SK-N-SH (cell line): ENCODE results near the gene PLCL2. TPM values are rescaled to one million over a fixed set of nuclear protein-coding genes. Genes with fewer than 3 reads are reported as not detected.
"Not testable (repeated sequence)": the region's sequence is repeated elsewhere in the genome, so short reads cannot be mapped to it uniquely, and the experiment has no call there.

Source experiments
- CTCF ChIA-PET: fragments of 300-600, 350-600 bp; formaldehyde crosslinking; extraction: SDS; loops from one replicate; lab custom pipeline; 2021; lab: Yijun Ruan, JAX
- POLR2A ChIA-PET: fragments of 350-600 bp; sonication (Branson Sonifier 250); formaldehyde crosslinking; extraction: SDS; loops from one replicate; lab custom pipeline; 2020; ENCODE audit warnings: antibody characterized with exemption, inconsistent platforms; lab: Yijun Ruan, JAX
- DNase-seq: peaks from one replicate; pipeline ENCODE4 v3.0.0; 2012
- H2AFZ ChIP-seq: fragments of 200-600 bp; sonication (generic); 2 replicates; pipeline ENCODE4 v1.8.1; 2016; ENCODE audit warnings: antibody characterized with exemption, mild to moderate bottlenecking, low read depth
- H3F3A ChIP-seq: fragments of 200-600 bp; sonication (generic); replicated peaks from 2 replicates; pipeline ENCODE3; 2016; ENCODE audit warnings: antibody characterized with exemption, mild to moderate bottlenecking; ENCODE audit not compliant: insufficient read depth
- H3K27ac ChIP-seq, 2 experiments: fragments of 200-500 bp in 1 of 2; fragments of 200-600 bp in 1 of 2; sonication (Bioruptor generic) in 1 of 2; sonication (generic), shearing (Covaris generic) in 1 of 2; 2 replicates each; pipeline versions ENCODE4 v1.5.1 to v1.6.1; 2014 to 2016; ENCODE audit warnings: low read depth in 2 of 2, inconsistent platforms in 1 of 2, low read length in 1 of 2, mild to moderate bottlenecking in 1 of 2, mixed read lengths in 1 of 2
- H3K27me3 ChIP-seq: fragments of 200-600 bp; sonication (generic), shearing (Covaris generic); 2 replicates; pipeline ENCODE4 v1.6.1; 2016; ENCODE audit warnings: mixed run types; ENCODE audit not compliant: insufficient read depth
- H3K36me3 ChIP-seq, 2 experiments: fragments of 200-500 bp in 1 of 2; fragments of 200-600 bp in 1 of 2; sonication (Bioruptor generic) in 1 of 2; sonication (generic) in 1 of 2; replicated peaks in 1 of 2; 2 replicates each; pipeline versions ENCODE3 to v1.5.1; 2014 to 2016; ENCODE audit warnings: low read length in 1 of 2, mild to moderate bottlenecking in 1 of 2; ENCODE audit not compliant: insufficient read depth in 2 of 2, control insufficient read depth in 1 of 2
- H3K4me1 ChIP-seq, 2 experiments: fragments of 200-500 bp in 1 of 2; fragments of 200-600 bp in 1 of 2; sonication (Bioruptor generic) in 1 of 2; sonication (generic), shearing (Covaris generic) in 1 of 2; 2 replicates each; pipeline versions ENCODE4 v1.5.1 to v1.6.1; 2014 to 2016; ENCODE audit warnings: low read depth in 1 of 2, low read length in 1 of 2, mixed run types in 1 of 2; ENCODE audit not compliant: insufficient read depth in 2 of 2, control insufficient read depth in 1 of 2
- H3K4me2 ChIP-seq: fragments of 200-600 bp; sonication (generic), shearing (Covaris generic); 2 replicates; pipeline ENCODE4 v1.6.1; 2017; ENCODE audit warnings: mixed run types
- H3K4me3 ChIP-seq, 2 experiments: fragments of 200-500 bp in 1 of 2; fragments of 200-600 bp in 1 of 2; sonication (Bioruptor generic) in 1 of 2; sonication (generic), shearing (Covaris generic) in 1 of 2; 2 replicates each; pipeline versions ENCODE4 v1.5.1 to v1.8.1; 2014 to 2016; ENCODE audit warnings: low read depth in 2 of 2, inconsistent platforms in 1 of 2, low read length in 1 of 2, mild to moderate bottlenecking in 1 of 2, mixed read lengths in 1 of 2, moderate library complexity in 1 of 2
- H3K79me2 ChIP-seq: fragments of 200-600 bp; sonication (generic); 2 replicates; pipeline ENCODE4 v1.8.1; 2017; ENCODE audit warnings: mild to moderate bottlenecking; ENCODE audit not compliant: insufficient read depth
- H3K9ac ChIP-seq: fragments of 200-600 bp; sonication (generic); 2 replicates; pipeline ENCODE4 v1.6.1; 2017; ENCODE audit warnings: mixed run types
- H3K9me2 ChIP-seq: fragments of 200-600 bp; sonication (generic); 2 replicates; pipeline ENCODE4 v1.6.1; 2017; ENCODE audit warnings: mixed run types
- H3K9me3 ChIP-seq: fragments of 200-600 bp; sonication (generic); 2 replicates; pipeline ENCODE4 v1.6.1; 2017; ENCODE audit warnings: mixed run types, mild to moderate bottlenecking, moderate library complexity
- H4K20me1 ChIP-seq: fragments of 200-600 bp; sonication (generic); 2 replicates; pipeline ENCODE4 v1.6.1; 2017; ENCODE audit warnings: mild to moderate bottlenecking, mixed run types; ENCODE audit not compliant: insufficient read depth
- FOSL2 ChIP-seq: IDR thresholded peaks from 2 replicates; pipeline ENCODE4 v1.4.0; 2012; ENCODE audit warnings: low read depth, mild to moderate bottlenecking, moderate library complexity, borderline replicate concordance
- JUND ChIP-seq: IDR thresholded peaks from 2 replicates; pipeline ENCODE4 v1.4.0; 2012
- MEF2A ChIP-seq: IDR thresholded peaks from 2 replicates; pipeline ENCODE4 v1.4.0; 2012; ENCODE audit warnings: low read depth, borderline replicate concordance
- MXI1 ChIP-seq: IDR thresholded peaks from 2 replicates; pipeline ENCODE4 v1.6.1; 2012; ENCODE audit warnings: mild to moderate bottlenecking, low read depth, low read length, improper control_type of control experiment
- RAD21 ChIP-seq: IDR thresholded peaks from 2 replicates; pipeline ENCODE4 v1.6.1; 2012; ENCODE audit warnings: mild to moderate bottlenecking, low read length
- TEAD4 ChIP-seq: IDR thresholded peaks from 2 replicates; pipeline ENCODE4 v1.4.0; 2012; ENCODE audit warnings: mild to moderate bottlenecking, borderline replicate concordance; ENCODE audit not compliant: insufficient read depth
- YY1 ChIP-seq: IDR thresholded peaks from 2 replicates; pipeline ENCODE4 v1.4.0; 2012; ENCODE audit warnings: low read depth, mild to moderate bottlenecking
- WGBS: methylation state at CpG from one replicate; pipeline ENCODE4 v1.1.6; 2017; ENCODE audit warnings: low lambda C conversion rate; 5-methylcytosine and 5-hydroxymethylcytosine counted together
- polyA plus RNA-seq, 3 experiments: library from polyadenylated mRNA; depleted of rRNA; stranded (reverse); fragments of >200 nt; gene quantifications; 2 replicates each; pipeline ENCODE4 v1.2.3, GENCODE V29; 2012
- TF ChIP-seq, protein P1 (sequence below): fragments of 200-600 bp; sonication (generic); IDR thresholded peaks from 2 replicates; pipeline ENCODE4 v1.6.1; 2017; ENCODE audit warnings: antibody characterized with exemption, mild to moderate bottlenecking, moderate library complexity

Gene PLCL2
- polyA plus RNA-seq, 1 of the 3 experiments (the other 2 are of a cell fraction): 0.85 TPM

DNA sequence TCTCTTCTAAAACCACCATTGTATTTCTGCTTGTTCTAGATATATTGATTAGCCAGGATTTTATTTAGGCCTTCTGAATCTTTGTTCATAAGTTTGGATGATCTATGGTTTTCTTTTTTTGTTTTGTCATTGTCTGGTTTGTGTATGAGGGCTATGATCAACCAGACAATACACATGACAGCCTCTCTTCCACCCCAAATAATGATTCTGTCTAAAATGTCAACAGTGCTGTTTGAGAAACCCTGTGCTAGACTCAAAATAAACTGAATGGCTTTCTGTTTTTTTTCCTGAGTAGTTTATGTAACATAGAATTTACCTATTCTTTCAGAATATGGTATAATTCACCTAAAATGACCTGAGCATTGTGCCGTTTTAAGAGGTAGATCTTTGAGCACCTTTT is 66.1 kb downstream of the PLCL2 start:
- WGBS: 81% methylated on average over 1 of the region's 1 CpG
- CTCF ChIA-PET: interaction anchor here (0.6 kb wide), 1 partner anchor 154 kb away, joined by 3 read pairs; no protein-coding TSS in a partner anchor
- H3K4me3 ChIP-seq: no peak overlapping the region

DNA sequence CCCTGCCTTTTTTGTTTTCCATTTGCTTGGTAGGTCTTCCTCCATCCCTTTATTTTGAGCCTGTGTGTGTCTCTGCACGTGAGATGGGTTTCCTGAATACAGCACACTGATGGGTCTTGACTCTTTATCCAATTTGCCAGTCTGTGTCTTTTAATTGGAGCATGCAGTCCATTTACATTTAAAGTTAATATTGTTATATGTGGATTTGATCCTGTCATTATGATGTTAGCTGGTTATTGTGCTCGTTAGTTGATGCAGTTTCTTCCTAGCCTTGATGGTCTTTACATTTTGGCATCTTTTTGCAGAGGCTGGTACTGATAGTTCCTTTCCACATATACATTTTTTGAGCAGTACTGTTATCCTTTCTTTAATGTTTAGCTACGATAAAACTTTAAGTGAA is 73.1 kb downstream of the PLCL2 start:
- H3F3A ChIP-seq, H3K27ac ChIP-seq, H2AFZ ChIP-seq, H4K20me1 ChIP-seq, POLR2A ChIA-PET, H3K9ac ChIP-seq, H3K9me2 ChIP-seq, H3K4me2 ChIP-seq, H3K4me1 ChIP-seq, H3K4me3 ChIP-seq, DNase-seq, H3K27me3 ChIP-seq, H3K9me3 ChIP-seq, H3K36me3 ChIP-seq, H3K79me2 ChIP-seq: not testable (repeated sequence)
- CTCF ChIA-PET: interaction anchor here (1.0 kb wide), 1 partner anchor 74 kb away, joined by 3 read pairs; the partner anchor contains the start of gene PLCL2
- 34% methylated on average over 3 of the region's 3 CpGs for WGBS

More for the DNA sequence above, 66.1 kb downstream of the PLCL2 start:
- POLR2A ChIA-PET: no interaction called here
- H3K9me3 ChIP-seq: no peaks in the 10 kb centered on the region
- H4K20me1 ChIP-seq: no peaks in the 10 kb centered on the region
- H2AFZ ChIP-seq: no peak overlapping the region
- TF ChIP-seq JUND: no peak
- TF ChIP-seq RAD21: no peak
- no peak overlapping the region for H3K9ac ChIP-seq
- H3K9me2 ChIP-seq: no peaks in the 10 kb centered on the region
- no peaks in the 10 kb centered on the region for H3K79me2 ChIP-seq
- H3K4me1 ChIP-seq: no peaks in the 10 kb centered on the region
- no peak overlapping the region for H3K27ac ChIP-seq
- no peak overlapping the region for H3K4me2 ChIP-seq
- H3K27me3 ChIP-seq: no peaks in the 10 kb centered on the region
- no peaks in the 10 kb centered on the region for H3K36me3 ChIP-seq
- DNase-seq: no peak
- H3F3A ChIP-seq: no peaks in the 10 kb centered on the region

DNA sequence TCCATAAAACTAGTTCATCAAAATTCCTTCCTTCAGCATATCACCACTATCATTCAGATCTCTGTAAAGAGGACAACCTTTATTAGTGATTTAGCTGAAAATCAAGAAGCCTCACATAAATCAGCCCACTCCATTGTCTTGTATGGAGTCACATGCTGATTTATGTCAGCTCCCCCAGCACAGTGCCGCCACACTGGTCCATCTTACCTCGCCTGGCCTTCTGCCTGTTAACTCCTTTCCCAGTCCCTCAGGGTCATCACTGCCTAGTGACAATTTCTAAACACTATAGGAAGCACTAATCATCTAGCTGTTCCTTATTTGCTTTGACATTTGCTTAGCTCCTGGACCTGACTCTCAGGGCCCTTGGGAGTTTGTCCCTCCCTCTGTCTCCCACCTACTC is 75.4 kb downstream of the PLCL2 start:
- no peak overlapping the region for H3K4me3 ChIP-seq
- no peaks in the 10 kb centered on the region for H3K9me3 ChIP-seq
- no peaks in the 10 kb centered on the region for H3F3A ChIP-seq
- no peaks in the 10 kb centered on the region for H4K20me1 ChIP-seq
- no peaks in the 10 kb centered on the region for H3K9me2 ChIP-seq
- H3K4me1 ChIP-seq: no peaks in the 10 kb centered on the region
- DNase-seq: no peak
- H2AFZ ChIP-seq: no peak overlapping the region
- H3K27ac ChIP-seq: no peak overlapping the region
- H3K9ac ChIP-seq: no peak overlapping the region
- no peaks in the 10 kb centered on the region for H3K27me3 ChIP-seq
- ChIA-PET POLR2A (no interaction called here), CTCF (no interaction called here)
- no peaks in the 10 kb centered on the region for H3K79me2 ChIP-seq
- no peaks in the 10 kb centered on the region for H3K36me3 ChIP-seq
- no peak for TF ChIP-seq TEAD4
- TF ChIP-seq MEF2A: no peak
- TF ChIP-seq JUND: no peak
- TF ChIP-seq YY1: no peak
- TF ChIP-seq, protein P1, sequence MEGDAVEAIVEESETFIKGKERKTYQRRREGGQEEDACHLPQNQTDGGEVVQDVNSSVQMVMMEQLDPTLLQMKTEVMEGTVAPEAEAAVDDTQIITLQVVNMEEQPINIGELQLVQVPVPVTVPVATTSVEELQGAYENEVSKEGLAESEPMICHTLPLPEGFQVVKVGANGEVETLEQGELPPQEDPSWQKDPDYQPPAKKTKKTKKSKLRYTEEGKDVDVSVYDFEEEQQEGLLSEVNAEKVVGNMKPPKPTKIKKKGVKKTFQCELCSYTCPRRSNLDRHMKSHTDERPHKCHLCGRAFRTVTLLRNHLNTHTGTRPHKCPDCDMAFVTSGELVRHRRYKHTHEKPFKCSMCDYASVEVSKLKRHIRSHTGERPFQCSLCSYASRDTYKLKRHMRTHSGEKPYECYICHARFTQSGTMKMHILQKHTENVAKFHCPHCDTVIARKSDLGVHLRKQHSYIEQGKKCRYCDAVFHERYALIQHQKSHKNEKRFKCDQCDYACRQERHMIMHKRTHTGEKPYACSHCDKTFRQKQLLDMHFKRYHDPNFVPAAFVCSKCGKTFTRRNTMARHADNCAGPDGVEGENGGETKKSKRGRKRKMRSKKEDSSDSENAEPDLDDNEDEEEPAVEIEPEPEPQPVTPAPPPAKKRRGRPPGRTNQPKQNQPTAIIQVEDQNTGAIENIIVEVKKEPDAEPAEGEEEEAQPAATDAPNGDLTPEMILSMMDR: no peak
- TF ChIP-seq MXI1: no peak
- no peak for TF ChIP-seq FOSL2
- no peak overlapping the region for H3K4me2 ChIP-seq
- WGBS: 51% methylated on average over 2 of the region's 2 CpGs
